Smooth muscle cell (in vitro differentiated cells): ENCODE measurements around the gene SPDEF. TPM values are rescaled to one million over a fixed set of nuclear protein-coding genes. Genes with fewer than 3 reads are reported as not detected.

Source experiments
- DNase-seq: peaks from one replicate; lab custom pipeline; 2025; ENCODE audit not compliant: unreplicated experiment; lab: John Stamatoyannopoulos, UW
- H2AFZ ChIP-seq: fragments of 200-600 bp; sonication (generic); 2 replicates; pipeline ENCODE4 v1.6.0; 2016; ENCODE audit warnings: antibody characterized with exemption, low read depth, mild to moderate bottlenecking
- H3F3A ChIP-seq: fragments of 200-600 bp; sonication (generic); 2 replicates; pipeline ENCODE4 v1.6.0; 2017; ENCODE audit warnings: antibody characterized with exemption, low read depth
- H3K27ac ChIP-seq: fragments of 200-600 bp; sonication (generic); 2 replicates; pipeline ENCODE4 v1.5.1; 2016; ENCODE audit warnings: low read depth, mild to moderate bottlenecking
- H3K27me3 ChIP-seq: fragments of 200-600 bp; sonication (generic); 2 replicates; pipeline ENCODE4 v1.6.1; 2016; ENCODE audit warnings: low read depth, mild to moderate bottlenecking
- H3K36me3 ChIP-seq: fragments of 200-600 bp; sonication (generic); 2 replicates; pipeline ENCODE4 v1.5.1; 2016; ENCODE audit warnings: low read depth
- H3K4me1 ChIP-seq: fragments of 200-600 bp; sonication (generic); 2 replicates; pipeline ENCODE4 v1.5.1; 2016; ENCODE audit warnings: low read depth
- H3K4me2 ChIP-seq: fragments of 200-600 bp; sonication (generic); 2 replicates; pipeline ENCODE4 v1.6.0; 2016; ENCODE audit warnings: mild to moderate bottlenecking
- H3K4me3 ChIP-seq: fragments of 200-600 bp; sonication (generic); 2 replicates; pipeline ENCODE4 v1.5.1; 2016; ENCODE audit warnings: mild to moderate bottlenecking
- H3K79me2 ChIP-seq: fragments of 200-600 bp; sonication (generic); 2 replicates; pipeline ENCODE4 v1.6.0; 2016; ENCODE audit warnings: low read depth, mild to moderate bottlenecking
- H3K9ac ChIP-seq: fragments of 200-600 bp; sonication (generic); 2 replicates; pipeline ENCODE4 v1.6.0; 2016; ENCODE audit warnings: low read depth
- H3K9me3 ChIP-seq: fragments of 200-600 bp; sonication (generic); replicated peaks from 2 replicates; pipeline ENCODE4 v1.5.1; 2016; ENCODE audit warnings: low read depth
- H4K20me1 ChIP-seq: fragments of 200-600 bp; sonication (generic); 2 replicates; pipeline ENCODE4 v1.6.0; 2016; ENCODE audit warnings: low read depth
- WGBS: methylation state at CpG from one replicate; pipeline ENCODE4 v1.1.7; 2016; ENCODE audit warnings: low lambda C conversion rate; 5-methylcytosine and 5-hydroxymethylcytosine counted together
- polyA plus RNA-seq: library from polyadenylated mRNA; unstranded; fragments of >200 nt; fragmentation: Nextera tagmentation; extraction: Ambion mirVana; gene quantifications from 2 replicates; pipeline ENCODE4 v1.2.1, GENCODE V29; 2016
- total RNA-seq: library from RNA; depleted of rRNA; stranded (reverse); fragments of >200 nt; gene quantifications from 2 replicates; pipeline ENCODE4 v1.2.3, GENCODE V29; 2014
- TF ChIP-seq, protein P1 (sequence below): fragments of 200-600 bp; sonication (generic); IDR thresholded peaks from 2 replicates; pipeline ENCODE4 v1.5.1; 2017; ENCODE audit warnings: borderline replicate concordance, mild to moderate bottlenecking, antibody characterized with exemption; ENCODE audit not compliant: insufficient read depth, poor library complexity, severe bottlenecking

Gene SPDEF
- total and polyA plus RNA-seq, 2 experiments from 2014 or later = 0.16 TPM; not detected in 1

DNA sequence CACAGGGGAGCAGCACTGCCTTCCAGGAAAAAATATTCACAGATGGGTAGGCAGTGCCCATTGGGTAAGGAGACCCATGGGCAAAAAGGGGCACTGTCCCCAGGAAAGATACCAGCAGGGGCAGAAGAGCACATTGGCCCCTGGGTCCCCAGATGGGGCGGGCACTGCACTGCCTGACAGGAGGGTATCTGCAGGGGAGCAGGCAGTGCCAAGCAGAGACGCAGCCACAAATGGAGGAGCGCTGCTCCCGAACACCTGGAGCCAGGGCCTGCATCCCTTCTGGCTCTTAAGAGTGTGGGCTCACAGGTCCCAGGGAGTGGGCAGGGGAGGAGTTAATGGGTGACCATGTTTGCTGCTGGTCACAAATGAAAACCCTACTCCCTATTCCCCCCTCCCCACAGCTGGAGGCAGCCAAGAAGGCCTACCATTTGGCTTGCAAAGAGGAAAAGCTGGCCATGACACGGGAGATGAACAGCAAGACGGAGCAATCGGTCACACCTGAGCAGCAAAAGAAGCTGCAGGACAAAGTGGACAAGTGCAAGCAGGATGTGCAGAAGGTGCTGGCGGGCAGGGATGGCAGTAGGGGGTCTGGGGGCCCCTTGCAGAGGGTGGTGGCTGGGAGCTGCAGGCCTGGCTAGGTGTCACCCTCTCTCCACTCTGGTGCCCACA, 27.0 kb downstream of the SPDEF start:
- TF ChIP-seq, protein P1, sequence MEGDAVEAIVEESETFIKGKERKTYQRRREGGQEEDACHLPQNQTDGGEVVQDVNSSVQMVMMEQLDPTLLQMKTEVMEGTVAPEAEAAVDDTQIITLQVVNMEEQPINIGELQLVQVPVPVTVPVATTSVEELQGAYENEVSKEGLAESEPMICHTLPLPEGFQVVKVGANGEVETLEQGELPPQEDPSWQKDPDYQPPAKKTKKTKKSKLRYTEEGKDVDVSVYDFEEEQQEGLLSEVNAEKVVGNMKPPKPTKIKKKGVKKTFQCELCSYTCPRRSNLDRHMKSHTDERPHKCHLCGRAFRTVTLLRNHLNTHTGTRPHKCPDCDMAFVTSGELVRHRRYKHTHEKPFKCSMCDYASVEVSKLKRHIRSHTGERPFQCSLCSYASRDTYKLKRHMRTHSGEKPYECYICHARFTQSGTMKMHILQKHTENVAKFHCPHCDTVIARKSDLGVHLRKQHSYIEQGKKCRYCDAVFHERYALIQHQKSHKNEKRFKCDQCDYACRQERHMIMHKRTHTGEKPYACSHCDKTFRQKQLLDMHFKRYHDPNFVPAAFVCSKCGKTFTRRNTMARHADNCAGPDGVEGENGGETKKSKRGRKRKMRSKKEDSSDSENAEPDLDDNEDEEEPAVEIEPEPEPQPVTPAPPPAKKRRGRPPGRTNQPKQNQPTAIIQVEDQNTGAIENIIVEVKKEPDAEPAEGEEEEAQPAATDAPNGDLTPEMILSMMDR = no peak
- no peak for DNase-seq
- H3K4me3 ChIP-seq = no peak overlapping the region
- H2AFZ ChIP-seq = no peak overlapping the region
- WGBS = 92% methylated on average over 8 of the region's 8 CpGs
- H3K9ac ChIP-seq = no peak overlapping the region
- H3K79me2 ChIP-seq = no peaks in the 10 kb centered on the region
- no peak overlapping the region for H3K27ac ChIP-seq
- H3K36me3 ChIP-seq = no peaks in the 10 kb centered on the region
- no peak overlapping the region for H3K4me2 ChIP-seq
- no peaks in the 10 kb centered on the region for H3K9me3 ChIP-seq
- H4K20me1 ChIP-seq = no peaks in the 10 kb centered on the region
- H3K4me1 ChIP-seq = peaks cover 6% of the 10 kb centered on the region
- no peaks in the 10 kb centered on the region for H3K27me3 ChIP-seq
- H3F3A ChIP-seq = no peaks in the 10 kb centered on the region

DNA sequence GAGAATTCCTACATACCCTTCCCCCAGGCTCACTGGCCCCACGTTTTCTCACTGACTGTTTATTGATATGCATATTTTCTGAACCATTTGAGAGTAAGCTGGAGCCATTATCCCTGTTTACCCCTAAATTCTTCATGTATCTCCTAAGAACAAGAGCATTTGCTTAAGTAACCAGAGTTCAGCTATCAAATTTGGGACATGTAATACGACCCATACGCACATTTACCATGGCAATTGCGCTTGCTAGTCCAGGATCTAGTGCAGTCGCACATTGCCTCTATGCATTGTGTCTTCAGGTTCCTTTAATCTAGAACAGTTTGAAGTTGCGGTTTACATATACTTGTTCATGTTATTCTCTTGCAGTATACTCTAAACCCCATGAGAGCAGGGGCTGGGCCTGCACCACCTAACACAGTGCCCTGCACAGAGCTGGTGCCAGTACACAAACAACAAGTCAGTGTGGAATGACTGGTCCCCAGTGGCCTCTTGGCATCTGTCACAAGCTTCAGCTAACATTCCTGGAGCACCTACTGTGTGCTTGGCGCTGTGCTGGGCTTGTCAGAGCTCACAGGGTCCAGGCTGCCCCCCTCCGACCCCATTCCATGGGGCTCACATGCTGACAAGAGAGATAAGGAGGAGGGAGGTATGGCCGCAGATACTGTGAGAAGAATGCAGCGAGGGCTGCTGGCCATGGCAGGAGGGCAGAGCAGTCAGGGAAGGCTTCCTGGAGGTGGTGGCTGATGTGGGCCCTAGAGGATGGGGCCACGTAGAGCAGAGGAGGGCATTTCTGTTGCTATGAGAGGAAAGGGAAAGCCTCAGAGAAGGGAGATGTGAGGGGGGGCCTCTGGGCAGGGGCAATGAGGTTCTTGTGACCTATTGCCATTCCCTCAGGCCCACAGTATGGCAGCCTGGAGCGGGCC, 28.1 kb downstream of the SPDEF start:
- Histone ChIP-seq H3K4me3 (peak overlapping the region; percentile 29), H3K4me1 (peaks cover 6% of the 10 kb centered on the region), H3K27me3 (no peaks in the 10 kb centered on the region), H3F3A (no peaks in the 10 kb centered on the region), H3K9ac (no peak overlapping the region), H2AFZ (no peak overlapping the region), H3K79me2 (no peaks in the 10 kb centered on the region), H3K9me3 (no peaks in the 10 kb centered on the region), H4K20me1 (no peaks in the 10 kb centered on the region), H3K27ac (no peak overlapping the region), H3K36me3 (no peaks in the 10 kb centered on the region), H3K4me2 (no peak overlapping the region)
- no peak for DNase-seq
- TF ChIP-seq, protein P1 = no peak
- WGBS = 84% methylated on average over 12 of the region's 12 CpGs

DNA sequence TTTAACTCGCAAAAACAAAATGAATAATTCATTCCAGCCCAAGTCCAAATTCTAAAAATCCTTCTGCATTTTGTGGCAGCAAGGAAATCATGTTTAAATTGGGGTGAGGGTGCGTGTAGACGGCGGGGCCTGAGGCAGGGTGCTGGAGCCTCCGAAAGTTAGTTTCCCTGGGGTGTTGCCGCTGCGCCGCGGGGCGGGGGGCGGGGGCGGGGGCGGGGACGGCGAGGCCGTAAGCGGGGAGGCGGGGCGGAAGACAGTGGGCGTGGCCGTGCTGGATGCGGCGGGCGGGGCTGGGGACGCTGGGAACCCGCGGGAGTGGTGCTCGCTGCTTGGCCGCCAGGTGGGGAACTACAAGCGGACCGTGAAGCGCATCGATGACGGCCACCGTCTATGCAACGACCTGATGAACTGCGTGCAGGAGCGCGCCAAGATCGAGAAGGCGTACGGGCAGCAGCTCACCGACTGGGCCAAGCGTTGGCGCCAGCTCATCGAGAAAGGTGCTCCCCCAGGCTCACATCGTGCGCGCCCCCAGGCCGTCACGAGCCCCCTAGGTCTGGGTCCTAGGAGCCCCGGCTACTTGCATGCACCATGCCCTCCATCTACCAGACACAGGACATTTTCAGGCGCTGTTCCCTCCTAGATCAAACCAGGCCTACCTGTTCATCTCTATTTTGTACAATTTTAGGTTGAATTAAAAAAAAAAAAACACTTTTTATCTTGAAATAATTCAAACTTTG, 29.0 kb downstream of the SPDEF start:
- TF ChIP-seq, protein P1 = peak; percentile 51
- Histone ChIP-seq H2AFZ (peak overlapping the region; percentile 90), H3K27me3 (no peaks in the 10 kb centered on the region), H3K27ac (no peak overlapping the region), H3K4me2 (peak overlapping the region; percentile 90), H3K79me2 (no peaks in the 10 kb centered on the region), H3K9me3 (no peaks in the 10 kb centered on the region), H3K36me3 (no peaks in the 10 kb centered on the region), H3K9ac (peak overlapping the region; percentile 43), H3K4me1 (peaks cover 6% of the 10 kb centered on the region), H4K20me1 (no peaks in the 10 kb centered on the region), H3K4me3 (peak overlapping the region; percentile 56), H3F3A (no peaks in the 10 kb centered on the region)
- peak; percentile 83 for DNase-seq
- whole genome bisulfite sequencing = 6% methylated on average over 37 of the region's 53 CpGs
